HepG2 (cell line): Measurements from ENCODE around the gene TRIM8. TPM values are rescaled to one million over a fixed set of nuclear protein-coding genes. Genes with fewer than 3 reads are reported as not detected.

Experiments used
- AGO1 ChIP-seq: fragments of 200-400 bp; formaldehyde crosslinking; IDR thresholded peaks from 2 replicates; pipeline ENCODE4 v1.6.1; 2017; ENCODE audit warnings: mild to moderate bottlenecking, low read depth, low read length, moderate library complexity; ENCODE audit not compliant: poor library complexity, severe bottlenecking
- ARID5B ChIP-seq: IDR thresholded peaks from 2 replicates; pipeline ENCODE4 v1.4.0; 2020; ENCODE audit warnings: mild to moderate bottlenecking, missing genetic modification reagents
- ATF2 ChIP-seq: sonication (generic); formaldehyde crosslinking; IDR thresholded peaks from 2 replicates; pipeline ENCODE4 v1.4.0; 2020; ENCODE audit warnings: missing genetic modification reagents
- FOXP4 ChIP-seq: sonication (generic); formaldehyde crosslinking; IDR thresholded peaks from 2 replicates; pipeline ENCODE4 v1.4.0; 2020; ENCODE audit warnings: missing genetic modification reagents
- IRF2 ChIP-seq: IDR thresholded peaks from 2 replicates; pipeline ENCODE4 v1.6.1; 2018; ENCODE audit warnings: missing genetic modification reagents, missing compliant biosample characterization
- KLF12 ChIP-seq: sonication (generic); formaldehyde crosslinking; IDR thresholded peaks from 2 replicates; pipeline ENCODE4 v1.4.0; 2020; ENCODE audit warnings: missing genetic modification reagents, borderline replicate concordance
- RELA ChIP-seq: sonication (generic); formaldehyde crosslinking; IDR thresholded peaks from 2 replicates; pipeline ENCODE4 v1.4.0; 2020; ENCODE audit warnings: missing genetic modification reagents
- polyA plus RNA-seq, 8 experiments: library from polyadenylated mRNA; depleted of rRNA in 3 of 8; stranded (reverse) in 7 of 8; unstranded in 1 of 8; fragments of >200 nt; fragmentation: Illumina TruSeq in 4 of 8; extraction: Trizol in 4 of 8; gene quantifications; 2 replicates each; pipeline versions ENCODE4 v1.2.1 to v1.2.3, GENCODE V29; 2011 to 2016; ENCODE audit warnings: low read depth in 4 of 8, missing spikeins in 1 of 8, mixed read lengths in 1 of 8; ENCODE audit not compliant: insufficient read depth in 1 of 8
- total RNA-seq, 5 experiments: library from RNA; depleted of rRNA; stranded (reverse); fragments of >200 nt; fragmentation: Illumina TruSeq; extraction: Trizol; gene quantifications; 2 replicates each; pipeline ENCODE4 v1.2.3, GENCODE V29; 2016; ENCODE audit warnings: low read depth in 1 of 5
- TF ChIP-seq, protein P1 (sequence below): sonication (generic); formaldehyde crosslinking; conservative IDR thresholded peaks from 2 replicates; pipeline ENCODE4 v1.4.0; 2020; ENCODE audit warnings: mild to moderate bottlenecking, missing genetic modification reagents, moderate library complexity
- TF ChIP-seq, protein P2 (sequence below): sonication (generic); formaldehyde crosslinking; IDR thresholded peaks from 2 replicates; pipeline ENCODE4 v1.4.0; 2020; ENCODE audit warnings: missing genetic modification reagents, borderline replicate concordance
- TF ChIP-seq, protein P3 (sequence below): sonication (generic); formaldehyde crosslinking; IDR thresholded peaks from 2 replicates; pipeline ENCODE4 v1.4.0; 2020; ENCODE audit warnings: missing genetic modification reagents
- TF ChIP-seq, protein P4 (sequence below): sonication (generic); formaldehyde crosslinking; IDR thresholded peaks from 2 replicates; pipeline ENCODE4 v1.5.0; 2020; ENCODE audit warnings: missing genetic modification reagents, mild to moderate bottlenecking, borderline replicate concordance

Gene TRIM8
- total and polyA plus RNA-seq, 2 of the 13 experiments (the other 11 are each of a cell fraction or from before 2014, with no cell fraction given), result 38.9 to 66.5 TPM

DNA sequence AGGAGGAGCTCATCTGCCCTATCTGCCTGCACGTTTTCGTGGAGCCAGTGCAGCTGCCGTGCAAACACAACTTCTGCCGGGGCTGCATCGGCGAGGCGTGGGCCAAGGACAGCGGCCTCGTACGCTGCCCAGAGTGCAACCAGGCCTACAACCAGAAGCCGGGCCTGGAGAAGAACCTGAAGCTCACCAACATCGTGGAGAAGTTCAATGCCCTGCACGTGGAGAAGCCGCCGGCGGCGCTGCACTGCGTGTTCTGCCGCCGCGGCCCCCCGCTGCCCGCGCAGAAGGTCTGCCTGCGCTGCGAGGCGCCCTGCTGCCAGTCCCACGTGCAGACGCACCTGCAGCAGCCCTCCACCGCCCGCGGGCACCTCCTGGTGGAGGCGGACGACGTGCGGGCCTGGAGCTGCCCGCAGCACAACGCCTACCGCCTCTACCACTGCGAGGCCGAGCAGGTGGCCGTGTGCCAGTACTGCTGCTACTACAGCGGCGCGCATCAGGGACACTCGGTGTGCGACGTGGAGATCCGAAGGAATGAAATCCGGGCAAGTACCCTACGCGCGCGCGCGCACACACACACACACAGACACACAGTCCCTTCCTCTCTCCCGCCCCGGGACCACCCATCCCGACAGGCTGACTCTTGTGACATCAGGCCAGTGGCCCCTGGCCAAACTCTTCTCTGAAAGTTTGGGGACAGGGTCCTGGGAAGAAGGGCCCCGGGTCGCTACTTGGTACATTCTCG, 538 bp downstream of the TRIM8 start (continued):
- TF ChIP-seq, protein P1, sequence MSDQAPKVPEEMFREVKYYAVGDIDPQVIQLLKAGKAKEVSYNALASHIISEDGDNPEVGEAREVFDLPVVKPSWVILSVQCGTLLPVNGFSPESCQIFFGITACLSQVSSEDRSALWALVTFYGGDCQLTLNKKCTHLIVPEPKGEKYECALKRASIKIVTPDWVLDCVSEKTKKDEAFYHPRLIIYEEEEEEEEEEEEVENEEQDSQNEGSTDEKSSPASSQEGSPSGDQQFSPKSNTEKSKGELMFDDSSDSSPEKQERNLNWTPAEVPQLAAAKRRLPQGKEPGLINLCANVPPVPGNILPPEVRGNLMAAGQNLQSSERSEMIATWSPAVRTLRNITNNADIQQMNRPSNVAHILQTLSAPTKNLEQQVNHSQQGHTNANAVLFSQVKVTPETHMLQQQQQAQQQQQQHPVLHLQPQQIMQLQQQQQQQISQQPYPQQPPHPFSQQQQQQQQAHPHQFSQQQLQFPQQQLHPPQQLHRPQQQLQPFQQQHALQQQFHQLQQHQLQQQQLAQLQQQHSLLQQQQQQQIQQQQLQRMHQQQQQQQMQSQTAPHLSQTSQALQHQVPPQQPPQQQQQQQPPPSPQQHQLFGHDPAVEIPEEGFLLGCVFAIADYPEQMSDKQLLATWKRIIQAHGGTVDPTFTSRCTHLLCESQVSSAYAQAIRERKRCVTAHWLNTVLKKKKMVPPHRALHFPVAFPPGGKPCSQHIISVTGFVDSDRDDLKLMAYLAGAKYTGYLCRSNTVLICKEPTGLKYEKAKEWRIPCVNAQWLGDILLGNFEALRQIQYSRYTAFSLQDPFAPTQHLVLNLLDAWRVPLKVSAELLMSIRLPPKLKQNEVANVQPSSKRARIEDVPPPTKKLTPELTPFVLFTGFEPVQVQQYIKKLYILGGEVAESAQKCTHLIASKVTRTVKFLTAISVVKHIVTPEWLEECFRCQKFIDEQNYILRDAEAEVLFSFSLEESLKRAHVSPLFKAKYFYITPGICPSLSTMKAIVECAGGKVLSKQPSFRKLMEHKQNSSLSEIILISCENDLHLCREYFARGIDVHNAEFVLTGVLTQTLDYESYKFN (CRISPR knock-in tag), result peak; percentile 30
- peak; percentile 70 for TF ChIP-seq IRF2 (CRISPR knock-in tag)
- peak; percentile 33 for TF ChIP-seq AGO1
- TF ChIP-seq KLF12 (CRISPR knock-in tag), result 0 out of 2 replicates have a peak, but pooled peaks have one; percentile 79
- peak; percentile 75 for TF ChIP-seq ARID5B (CRISPR knock-in tag)
- TF ChIP-seq, protein P2, sequence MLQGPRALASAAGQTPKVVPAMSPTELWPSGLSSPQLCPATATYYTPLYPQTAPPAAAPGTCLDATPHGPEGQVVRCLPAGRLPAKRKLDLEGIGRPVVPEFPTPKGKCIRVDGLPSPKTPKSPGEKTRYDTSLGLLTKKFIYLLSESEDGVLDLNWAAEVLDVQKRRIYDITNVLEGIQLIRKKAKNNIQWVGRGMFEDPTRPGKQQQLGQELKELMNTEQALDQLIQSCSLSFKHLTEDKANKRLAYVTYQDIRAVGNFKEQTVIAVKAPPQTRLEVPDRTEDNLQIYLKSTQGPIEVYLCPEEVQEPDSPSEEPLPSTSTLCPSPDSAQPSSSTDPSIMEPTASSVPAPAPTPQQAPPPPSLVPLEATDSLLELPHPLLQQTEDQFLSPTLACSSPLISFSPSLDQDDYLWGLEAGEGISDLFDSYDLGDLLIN, result no peak
- TF ChIP-seq ATF2, result peak; percentile 54; the same call in 1 of the 2 replicates
- TF ChIP-seq, protein P3, sequence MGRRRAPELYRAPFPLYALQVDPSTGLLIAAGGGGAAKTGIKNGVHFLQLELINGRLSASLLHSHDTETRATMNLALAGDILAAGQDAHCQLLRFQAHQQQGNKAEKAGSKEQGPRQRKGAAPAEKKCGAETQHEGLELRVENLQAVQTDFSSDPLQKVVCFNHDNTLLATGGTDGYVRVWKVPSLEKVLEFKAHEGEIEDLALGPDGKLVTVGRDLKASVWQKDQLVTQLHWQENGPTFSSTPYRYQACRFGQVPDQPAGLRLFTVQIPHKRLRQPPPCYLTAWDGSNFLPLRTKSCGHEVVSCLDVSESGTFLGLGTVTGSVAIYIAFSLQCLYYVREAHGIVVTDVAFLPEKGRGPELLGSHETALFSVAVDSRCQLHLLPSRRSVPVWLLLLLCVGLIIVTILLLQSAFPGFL (CRISPR knock-in tag), result 0 out of 2 replicates have a peak, but pooled peaks have one; percentile 69
- TF ChIP-seq, protein P4, sequence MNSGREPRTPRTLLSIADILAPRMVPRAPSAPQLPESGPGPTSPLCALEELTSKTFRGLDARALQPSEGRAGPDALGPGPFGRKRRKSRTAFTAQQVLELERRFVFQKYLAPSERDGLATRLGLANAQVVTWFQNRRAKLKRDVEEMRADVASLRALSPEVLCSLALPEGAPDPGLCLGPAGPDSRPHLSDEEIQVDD, result peak; percentile 77; the same call in 1 of the 2 replicates
- no peak for TF ChIP-seq FOXP4
- TF ChIP-seq RELA (CRISPR knock-in tag), result no peak
